NCI-H524 (cell line): ENCODE measurements around the gene RARRES2.

Experiments
- DNase-seq, 2 experiments: peaks; one replicate each; lab custom pipeline; 2025; lab: John Stamatoyannopoulos, UW

RARRES2 gene

DNA sequence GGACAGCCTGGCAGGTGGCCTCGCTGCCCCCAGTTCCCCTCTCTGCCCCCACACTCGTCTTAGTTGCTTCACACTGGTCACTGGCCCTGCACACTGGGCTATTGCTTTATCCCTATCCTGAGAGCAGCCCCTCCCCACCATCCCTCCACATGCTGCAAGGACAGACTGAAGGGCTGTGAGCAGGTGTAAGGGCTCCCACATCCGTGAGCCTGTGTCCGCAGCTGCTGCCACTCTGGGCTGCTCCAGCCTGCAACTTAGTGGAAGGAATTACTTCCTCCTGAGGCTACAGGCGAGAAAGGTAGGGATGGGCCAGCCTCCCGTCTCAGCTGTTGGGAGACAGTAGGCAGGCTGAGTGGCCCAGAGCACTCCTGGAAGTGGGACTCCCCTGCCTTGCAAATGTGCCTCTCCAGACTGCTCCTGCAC, 3.8 kb downstream of the RARRES2 start:
- no peak for DNase-seq

DNA sequence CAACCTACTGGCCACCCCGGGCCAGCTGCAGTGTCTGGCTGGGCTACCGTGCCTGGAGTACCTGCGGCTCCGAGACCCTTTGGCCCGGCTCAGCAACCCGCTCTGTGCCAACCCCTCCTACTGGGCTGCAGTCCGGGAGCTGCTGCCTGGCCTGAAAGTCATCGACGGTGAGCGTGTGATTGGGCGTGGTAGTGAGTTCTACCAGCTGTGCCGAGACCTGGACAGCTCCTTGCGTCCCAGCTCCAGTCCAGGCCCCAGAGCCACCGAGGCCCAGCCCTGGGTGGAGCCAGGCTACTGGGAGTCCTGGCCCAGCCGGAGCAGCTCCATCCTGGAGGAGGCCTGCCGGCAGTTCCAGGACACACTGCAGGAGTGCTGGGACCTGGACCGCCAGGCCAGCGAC, 4.2 kb downstream of the RARRES2 start:
- DNase-seq = no peak

DNA sequence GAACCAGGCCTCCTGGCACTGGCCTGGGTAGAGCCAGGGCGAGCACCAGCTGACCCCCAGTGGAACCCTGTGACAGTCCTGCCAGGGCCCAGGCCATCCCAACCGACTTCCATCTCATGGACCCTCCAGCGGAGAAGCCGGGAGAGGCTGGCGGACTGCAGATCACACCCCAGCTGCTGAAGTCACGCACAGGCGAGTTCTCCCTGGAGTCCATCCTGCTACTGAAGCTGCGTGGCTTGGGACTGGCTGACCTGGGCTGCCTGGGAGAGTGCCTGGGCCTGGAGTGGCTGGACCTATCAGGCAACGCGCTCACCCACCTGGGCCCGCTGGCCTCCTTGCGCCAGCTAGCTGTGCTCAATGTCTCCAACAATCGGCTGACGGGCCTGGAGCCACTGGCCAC, 4.7 kb downstream of the RARRES2 start:
- DNase-seq = no peak

DNA sequence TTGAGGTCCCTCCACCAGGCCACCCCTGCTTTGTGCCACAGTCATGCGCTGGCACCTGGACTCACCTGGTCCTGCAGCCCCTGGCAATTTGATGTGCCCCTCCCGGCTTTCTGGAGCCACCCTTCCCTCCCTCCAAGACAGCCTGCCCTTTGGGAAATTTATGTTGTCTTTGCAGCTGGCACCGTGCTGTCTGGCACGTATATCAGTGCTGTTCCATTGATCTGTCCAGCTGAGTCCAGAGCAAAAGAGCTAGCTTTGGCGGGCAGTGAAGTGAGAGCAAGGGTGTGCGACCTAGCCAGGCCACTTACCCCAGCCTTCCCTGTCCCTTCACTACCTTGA, 5.7 kb downstream of the RARRES2 start:
- no peak for DNase-seq

- no peak for DNase-seq
Measured at GRCh38 chr7:150335108-150335773, 6.2 kb downstream of the RARRES2 start.

GRCh38 chr7:150334108-150334507, 7.3 kb downstream of the RARRES2 start:
- DNase-seq = no peak

GRCh38 chr7:150333659-150334058, 7.8 kb downstream of the RARRES2 start:
- no peak for DNase-seq

DNA sequence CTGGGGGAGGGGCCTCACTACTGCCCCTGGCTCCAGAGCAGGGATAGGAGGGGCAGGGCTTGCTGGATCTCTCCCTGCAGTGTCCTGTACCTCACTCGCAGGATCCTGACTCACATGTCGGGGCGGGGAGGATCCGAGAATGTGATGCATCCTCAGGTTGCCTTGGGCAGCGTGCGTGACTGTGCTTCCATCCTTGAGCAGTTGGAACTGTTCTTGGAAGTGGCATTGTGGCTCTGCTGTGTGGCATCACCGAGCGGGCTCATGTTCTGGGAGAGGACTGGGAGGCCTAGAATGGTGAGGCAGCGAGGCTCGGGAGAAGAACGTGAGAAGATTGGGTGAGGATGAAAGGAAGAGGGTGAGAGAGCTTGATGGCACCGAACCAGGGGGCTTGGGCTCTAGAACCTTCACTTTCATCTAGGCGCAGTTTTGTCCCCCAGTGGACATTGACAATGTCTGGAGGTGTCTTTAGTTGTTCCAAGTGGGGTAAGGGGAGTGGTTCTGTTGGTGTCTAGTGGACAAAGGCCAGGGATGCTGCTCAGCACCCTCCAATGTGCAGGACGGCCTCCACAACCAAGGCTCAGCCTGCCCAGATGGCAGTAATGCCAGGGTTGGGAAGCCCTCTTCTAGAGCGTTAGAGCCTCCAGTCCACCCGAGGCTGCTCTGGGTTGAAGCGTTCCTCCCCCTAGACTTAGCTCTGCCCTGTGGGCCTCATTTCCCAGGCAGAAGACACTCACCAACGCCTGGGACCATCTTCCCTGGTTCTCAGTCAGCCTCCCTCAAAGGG, 8.4 kb downstream of the RARRES2 start:
- DNase-seq = no peak

GRCh38 chr7:150330211-150330885, 11.1 kb downstream of the RARRES2 start:
- no peak for DNase-seq

GRCh38 chr7:150329331-150330120, 11.9 kb downstream of the RARRES2 start:
- no peak for DNase-seq

- DNase-seq = no peak
Measured at GRCh38 chr7:150327308-150327707, 14.1 kb downstream of the RARRES2 start.

GRCh38 chr7:150326657-150327268, 14.7 kb downstream of the RARRES2 start:
- no peak for DNase-seq

DNA sequence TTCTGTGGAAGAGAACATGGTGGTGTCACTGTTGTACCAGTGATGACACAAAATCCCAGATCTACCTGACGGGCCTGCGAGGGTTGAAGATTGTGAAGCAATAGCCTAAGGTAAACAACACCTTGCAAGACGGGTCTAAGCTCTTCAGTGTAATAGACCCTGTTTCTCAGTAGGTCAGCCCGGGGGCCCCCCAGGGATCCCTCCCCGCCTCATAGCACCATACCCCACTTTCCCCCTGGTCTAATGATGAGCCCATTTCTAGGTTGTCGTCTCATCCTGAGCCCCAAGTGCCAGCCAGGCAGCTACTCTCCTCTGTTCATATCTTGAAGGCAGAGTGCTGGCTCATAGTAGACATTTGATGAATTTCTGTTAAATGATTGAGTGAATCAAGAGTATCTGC, 15.5 kb downstream of the RARRES2 start:
- no peak for DNase-seq

- no peak for DNase-seq
Measured at GRCh38 chr7:150325110-150325611, 16.3 kb downstream of the RARRES2 start.

DNA sequence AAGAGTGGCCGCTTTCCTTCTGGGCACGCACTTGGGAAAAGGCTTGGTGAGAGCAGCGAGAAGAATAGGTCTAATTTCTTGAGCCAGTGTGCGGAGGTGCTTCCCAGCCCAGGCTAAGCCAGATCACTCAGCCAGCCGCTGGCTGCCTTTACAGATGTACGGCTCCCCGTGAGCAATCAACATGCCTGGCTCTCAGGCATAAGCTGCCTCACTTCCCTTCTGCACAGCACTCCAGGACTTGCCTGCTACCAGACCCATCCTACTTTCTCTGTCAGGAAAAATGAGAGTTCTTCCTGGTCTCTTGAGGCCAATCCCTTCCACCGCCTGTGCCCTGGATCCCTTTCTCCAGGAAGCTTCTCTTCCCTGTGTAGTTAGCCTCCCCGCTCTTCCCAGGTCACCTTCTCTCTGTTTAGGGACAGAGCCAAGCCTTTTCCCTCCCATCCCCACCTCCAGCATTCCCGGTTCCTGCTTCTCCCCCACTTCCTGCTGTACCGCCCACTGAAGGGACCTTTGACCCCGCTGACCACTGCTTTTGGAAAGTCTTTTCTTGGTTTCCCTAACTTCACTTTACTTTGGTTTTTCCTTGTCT, 17.0 kb downstream of the RARRES2 start:
- peak in 1 of 2 experiments; percentile 47 for DNase-seq

DNA sequence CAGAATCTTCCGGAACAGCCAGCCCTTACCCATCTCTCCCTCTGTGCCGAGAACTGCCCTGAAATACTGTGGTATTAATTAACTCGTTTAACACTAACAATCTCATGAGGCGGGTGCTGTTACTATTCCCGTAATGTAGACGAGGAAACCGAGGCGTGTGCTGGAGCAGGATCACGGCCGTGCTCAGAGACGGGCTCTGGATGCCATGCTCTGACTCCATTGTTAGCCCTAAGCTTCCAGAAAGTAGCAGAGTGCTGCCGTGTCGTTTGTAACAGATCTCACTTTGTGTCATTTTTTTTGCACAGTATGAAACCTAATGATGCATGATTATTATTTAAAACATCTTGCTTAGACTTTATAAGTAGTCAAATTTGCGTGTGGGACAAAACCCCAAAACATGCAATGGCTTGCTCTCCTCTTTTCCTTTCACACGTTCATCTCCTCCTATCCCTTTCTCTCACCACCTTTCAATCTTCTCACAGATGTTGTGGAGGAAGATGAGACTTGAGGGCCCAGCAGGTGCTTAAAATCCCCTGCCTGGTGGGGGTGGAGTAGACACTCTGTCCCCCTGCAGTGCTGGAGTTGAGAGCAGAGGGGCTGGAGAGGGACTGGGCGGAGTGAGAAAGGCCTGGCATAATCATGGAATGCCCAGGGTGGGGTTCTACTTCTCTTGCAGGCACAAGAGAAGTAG, 17.6 kb downstream of the RARRES2 start:
- peak in 1 of 2 experiments; percentile 49 for DNase-seq

DNA sequence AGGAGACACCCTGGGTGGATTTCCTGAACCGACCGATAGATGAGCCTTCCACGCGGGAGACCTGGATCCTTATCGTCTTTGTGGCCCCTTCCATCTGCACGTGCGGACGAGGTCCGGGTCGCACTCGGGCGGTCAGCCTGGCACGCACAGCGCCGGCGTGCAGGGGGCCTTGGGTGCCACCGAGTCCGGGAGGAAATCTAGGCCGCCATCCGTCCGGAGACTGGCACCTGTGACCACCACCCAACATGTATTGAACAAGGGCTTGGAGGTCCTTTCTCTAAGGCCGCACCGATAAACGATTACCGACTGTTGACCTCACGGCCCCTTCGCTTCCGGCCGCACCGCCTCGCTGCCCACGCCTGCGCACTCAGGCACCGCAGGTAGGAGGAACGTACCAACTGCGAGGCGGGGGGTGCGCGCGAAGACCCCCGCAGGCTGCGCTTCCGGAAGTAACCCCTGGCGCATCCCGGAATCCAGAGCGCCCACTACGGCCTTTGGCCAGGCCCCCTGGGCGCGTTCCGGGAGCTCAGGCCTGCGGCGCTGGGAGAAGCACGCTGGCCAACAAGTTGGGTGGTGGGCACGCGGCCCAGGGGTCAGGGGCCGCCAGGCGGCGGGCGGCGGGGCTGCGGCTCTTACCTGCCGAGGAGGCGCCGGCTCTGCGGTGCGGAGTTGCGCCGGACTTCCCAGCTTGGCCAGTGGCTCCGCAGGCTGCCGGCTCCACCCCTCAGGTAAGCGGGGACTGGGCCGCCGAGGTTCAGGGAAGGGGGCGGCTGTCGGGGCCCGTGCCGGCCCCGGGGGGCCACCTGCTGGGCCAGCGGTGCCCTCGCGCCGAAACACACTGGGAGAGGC, 18.4 kb downstream of the RARRES2 start, which contains the start of the genes ACTR3C and LRRC61:
TSS of gene ACTR3C (minus strand) at position 713 of the 849 bp plus-strand sequence. CDS start 28,249 bp downstream, outside the sequence.
TSS of gene LRRC61 (plus strand) at position 523 of the 849 bp plus-strand sequence. CDS start 13,507 bp downstream, outside the sequence.
- peak; percentile 54 to 80 for DNase-seq

DNA sequence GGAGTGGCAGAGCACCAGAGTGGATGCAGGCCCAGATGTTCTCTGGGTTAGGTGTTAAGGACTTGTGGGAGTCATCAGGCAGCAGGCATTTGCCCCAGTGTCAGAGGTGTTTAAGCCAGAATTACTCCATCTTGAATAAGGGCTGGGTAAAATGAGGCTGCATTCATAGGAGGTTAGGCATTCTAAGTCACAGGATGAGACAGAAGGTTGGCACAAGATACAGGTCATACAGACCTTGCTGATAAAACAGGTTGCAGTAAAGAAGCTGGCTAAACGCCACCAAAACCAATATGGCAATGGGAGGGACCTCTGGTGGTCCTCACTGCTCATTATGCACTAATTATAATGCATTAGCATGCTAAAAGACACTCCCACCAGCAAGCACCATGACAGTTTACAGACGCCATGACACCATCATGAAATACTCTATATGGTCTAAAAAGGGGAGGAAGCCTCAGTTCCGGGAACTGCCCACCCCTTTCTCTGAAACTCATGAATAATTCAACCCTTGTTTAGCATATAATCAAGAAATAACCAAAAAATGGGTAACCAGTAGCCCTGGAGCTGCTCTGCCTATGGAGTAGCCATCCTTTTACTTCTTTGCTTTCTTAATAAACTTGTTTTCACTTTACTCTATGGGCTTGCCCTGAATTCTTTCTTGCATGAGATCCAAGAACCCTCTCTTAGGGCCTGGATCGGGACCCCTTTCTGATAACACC, 19.2 kb downstream of the RARRES2 start:
- DNase-seq = peak in 1 of 2 experiments; percentile 37

- no peak for DNase-seq
Measured at GRCh38 chr7:150321788-150322113, 19.7 kb downstream of the RARRES2 start.
